ENCODE measurements around the gene FBRS. TPM values are rescaled to one million over a fixed set of nuclear protein-coding genes. Genes with fewer than 3 reads are reported as not detected.

The FBRS gene
- total RNA-seq, 4 donors from 2014 or later: 26.2 to 46.8 (median 31.7) TPM

- Histone ChIP-seq H3K4me1 (no peaks in the 10 kb centered on the region), H3K36me3 (peaks cover 6 to 100% (median 62%) of the 10 kb centered on the region in 3 donors), H3K27me3 (no peaks in the 10 kb centered on the region), H3K27ac (no peak overlapping the region), H3K4me3 (no peak overlapping the region), H3K9me3 (no peaks in the 10 kb centered on the region)
- WGBS, 2 donors: 82 to 83% methylated on average over 11 of the region's 11 CpGs
- DNase-seq (ENCODE audit: low spot score in 2 of 2): no peak
- TF ChIP-seq POLR2A (IDR thresholded peaks at IDR 0.05) (no peak), EP300 (IDR thresholded peaks at IDR 0.05) (no peak), CTCF (IDR thresholded peaks at IDR 0.05) (no peak)
Measured at GRCh38 chr16:30720086-30720485, 61.9 kb downstream of the FBRS start.

Small RNAs within 50 kb of the gene (small RNA-seq; reads per million reads assigned to genes)
- not detected for gene AC093249.1
- gene RNU6-1043P: not detected
- gene RNU6-416P: not detected
- gene SNORA30: not detected

Other genes starting within 250 kb of the FBRS start
- gene DCTPP1, start 228.4 kb upstream of the FBRS start, total RNA-seq: 10 to 100 TPM; 12.1 to 20.7 (median 16.1) TPM
- gene SEPHS2, start 212.6 kb upstream of the FBRS start, total RNA-seq: 10 to 100 TPM; 26.2 to 36.5 (median 33.5) TPM
- gene ITGAL, start 185.7 kb upstream of the FBRS start, total RNA-seq: 1 to 10 TPM; 2.4 to 8.8 (median 2.9) TPM
- 10 to 100 TPM; 22.8 to 40.2 (median 31.8) TPM for gene ZNF768, start 131.9 kb upstream of the FBRS start, total RNA-seq
- gene ZNF747, start 123.6 kb upstream of the FBRS start, total RNA-seq: 10 to 100 TPM; 17.4 to 22.2 (median 19.6) TPM
- 10 to 100 TPM; 12.5 to 16.7 (median 15.3) TPM for gene ZNF764, start 100.1 kb upstream of the FBRS start, total RNA-seq
- 10 to 100 TPM; 15.7 to 28.6 (median 22.9) TPM for gene ZNF688, start 86.7 kb upstream of the FBRS start, total RNA-seq
- 10 to 100 TPM; 12.0 to 17.1 (median 14.9) TPM for gene ZNF785, start 72.7 kb upstream of the FBRS start, total RNA-seq
- 10 to 100 TPM in 2 of 4 donors, 1 to 10 TPM in 2; 7.8 to 11.7 (median 10.0) TPM for gene ZNF689, start 48.0 kb upstream of the FBRS start, total RNA-seq
- 10 to 100 TPM; 37.4 to 43.7 (median 40.1) TPM for gene PRR14, start 7.5 kb upstream of the FBRS start, total RNA-seq
- 10 to 100 TPM; 17.2 to 42.6 (median 31.0) TPM for gene SRCAP, start 40.7 kb downstream of the FBRS start, total RNA-seq
- gene PHKG2, start 90.0 kb downstream of the FBRS start, total RNA-seq: 10 to 100 TPM; 29.9 to 46.2 (median 33.3) TPM
- gene CFAP119, start 103.6 kb downstream of the FBRS start, total RNA-seq: 10 to 100 TPM in 1 of 4 donors, 1 to 10 TPM in 3; 3.7 to 12.6 (median 8.2) TPM
- 100 to 1,000 TPM in 1 of 4 donors, 10 to 100 TPM in 3; 71.7 to 127 (median 91.5) TPM for gene RNF40, start 103.9 kb downstream of the FBRS start, total RNA-seq
- gene ZNF629, start 128.8 kb downstream of the FBRS start, total RNA-seq: 10 to 100 TPM; 14.7 to 22.2 (median 17.1) TPM
- 10 to 100 TPM; 42.9 to 54.0 (median 48.2) TPM for gene BCL7C, start 235.6 kb downstream of the FBRS start, total RNA-seq
- 1 to 10 TPM; 2.2 to 5.9 (median 3.1) TPM for gene CTF1, start 238.2 kb downstream of the FBRS start, total RNA-seq